ENCODE measurements around the gene EXOC3. TPM values are rescaled to one million over a fixed set of nuclear protein-coding genes. Genes with fewer than 3 reads are reported as not detected.

Gene EXOC3
- total and polyA plus RNA-seq, 2 of the 8 experiments (the other 6 are each of a cell fraction or from before 2014, with no cell fraction given) = 14.4 to 30.0 TPM

DNA sequence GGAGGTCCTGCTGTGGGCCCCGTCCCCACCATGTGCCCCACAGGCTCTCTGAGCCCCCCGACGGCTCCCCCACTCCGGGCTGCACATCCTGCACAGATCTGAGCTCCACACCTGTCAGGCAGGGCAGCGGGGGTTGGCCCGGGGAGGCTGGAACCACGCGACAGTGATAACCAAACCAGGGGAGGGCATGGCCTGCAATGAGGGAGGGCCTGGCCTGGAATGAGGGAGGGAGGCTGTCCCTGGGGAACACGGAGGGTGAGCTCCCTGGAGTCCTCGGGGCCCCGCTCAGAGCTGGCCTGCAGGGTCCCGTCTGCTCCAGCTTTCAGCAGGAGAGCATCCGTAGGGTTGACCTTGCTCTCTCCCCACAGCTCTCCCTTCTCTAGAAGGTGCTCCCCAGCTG is 50.8 kb downstream of the EXOC3 start:
- Histone ChIP-seq H3K23ac (ENCODE audit: insufficient read length) (no peak overlapping the region), H3K9me3 (ENCODE audit: insufficient read depth in 2 of 2, low read depth in 1 of 2, low read length in 1 of 2) (no peaks in the 10 kb centered on the region), H4K91ac (replicated peaks; ENCODE audit: insufficient read length, low read length) (no peak overlapping the region), H3K36me3 (ENCODE audit: control insufficient read depth in 2 of 4, insufficient read depth in 4 of 4, low read length in 3 of 4) (no peaks in the 10 kb centered on the region), H2BK120ac (replicated peaks; ENCODE audit: low read depth, low read length) (no peak overlapping the region), H3K79me1 (ENCODE audit: low read depth, low read length) (no peaks in the 10 kb centered on the region), H3K4me2 (ENCODE audit: insufficient read depth in 1 of 2, low read depth in 2 of 2, low read length in 2 of 2) (no peak overlapping the region), H2BK5ac (ENCODE audit: low read depth, low read length) (no peak overlapping the region), H4K20me1 (replicated peaks in 1 of 2; ENCODE audit: control insufficient read depth in 1 of 2, insufficient read depth in 2 of 2, low read length in 2 of 2) (no peaks in the 10 kb centered on the region), H3K27me3 (replicated peaks in 1 of 4; ENCODE audit: control insufficient read depth in 3 of 4, extremely low read depth in 1 of 4, insufficient read depth in 3 of 4, low read length in 3 of 4) (peaks cover 0 to 32% (median 25%) of the 10 kb centered on the region in 4 experiments; a peak in 6 of 7 replicates), H4K8ac (ENCODE audit: extremely low read depth, insufficient read depth, low read length) (no peak overlapping the region), H3K18ac (ENCODE audit: extremely low read depth, low read length) (no peak overlapping the region), H4K5ac (ENCODE audit: insufficient read length, low read depth, low read length) (no peak overlapping the region), H2AFZ (ENCODE audit: low read length) (no peak overlapping the region), H2BK20ac (ENCODE audit: low read length) (no peak overlapping the region), H3K23me2 (ENCODE audit: low read depth, low read length) (0 out of 2 replicates have a peak, but pooled peaks cover 1% of the 10 kb centered on the region), H2BK15ac (ENCODE audit: low read length) (peak overlapping the region; percentile 8; the same call in 1 of the 2 replicates), H3K4me1 (replicated peaks in 1 of 4; ENCODE audit: control insufficient read depth in 3 of 4, insufficient read depth in 4 of 4, low read length in 3 of 4) (peaks cover 0 to 22% (median 5%) of the 10 kb centered on the region in 4 experiments; a peak in 4 of 7 replicates), H2AK5ac (ENCODE audit: low read depth, low read length) (no peak overlapping the region), H3K27ac (ENCODE audit: low read depth, low read length) (no peak overlapping the region), H3K56ac (replicated peaks; ENCODE audit: insufficient read length, low read depth, low read length) (no peak overlapping the region), H2BK12ac (ENCODE audit: low read depth, low read length) (no peak overlapping the region), H3K79me2 (ENCODE audit: control insufficient read depth in 1 of 2, insufficient read depth in 2 of 2, low read length in 2 of 2) (no peaks in the 10 kb centered on the region), H3K4ac (replicated peaks; ENCODE audit: insufficient read length, low read depth, low read length) (no peak overlapping the region), H3K4me3 (ENCODE audit: extremely low read depth in 1 of 4, insufficient read depth in 2 of 4, low read depth in 3 of 4, low read length in 4 of 4) (no peak overlapping the region), H3K14ac (ENCODE audit: insufficient read length) (no peak overlapping the region), H3K9ac (replicated peaks in 1 of 4; ENCODE audit: extremely low read depth in 1 of 4, low read depth in 3 of 4, low read length in 3 of 4) (no peak overlapping the region)
- 77% methylated on average over 5 of the region's 13 CpGs; no CpG with 5 or more reads in 1 of the 2 experiments for WGBS, 2 experiments (ENCODE audit: extremely low coverage in 1 of 2, insufficient coverage in 1 of 2, insufficient read length in 1 of 2, insufficient replicate concordance in 2 of 2, low coverage in 1 of 2, low lambda C conversion rate in 2 of 2, missing lambda C conversion rate in 1 of 2)
- ChIA-PET POLR2A (ENCODE audit: partially characterized antibody) (interaction anchor here (0.9 to 1.9 kb wide), 2 partner anchors 8 to 18 kb away, joined by 3 to 6 read pairs; no protein-coding TSS in a partner anchor), CTCF (ENCODE audit: partially characterized antibody) (interaction anchor here (0.7 to 1.8 kb wide), 3 partner anchors 17 to 66 kb away, joined by 3 to 7 read pairs (median 3); no protein-coding TSS in a partner anchor)
- TF ChIP-seq CBX5 (IDR thresholded peaks at IDR 0.05; ENCODE audit: low read depth, low read length) (no peak), PHF8 (conservative IDR thresholded peaks at IDR 0.05; ENCODE audit: low read depth, low read length) (no peak), BCL11A (IDR thresholded peaks at IDR 0.05; ENCODE audit: low read depth in 2 of 2, low read length in 2 of 2) (no peak), RBBP5 (IDR thresholded peaks at IDR 0.05; ENCODE audit: borderline replicate concordance, low read depth, low read length) (no peak), NRF1 (IDR thresholded peaks at IDR 0.05; ENCODE audit: low read depth, low read length) (no peak), HDAC2 (IDR thresholded peaks at IDR 0.05; ENCODE audit: borderline replicate concordance in 1 of 2, low read depth in 2 of 2, low read length in 2 of 2) (no peak), JUND (IDR thresholded peaks at IDR 0.05; ENCODE audit: low read length) (no peak), ZNF274 (IDR thresholded peaks at IDR 0.05; ENCODE audit: borderline replicate concordance, extremely low read depth, low read length) (no peak), POLR2A (IDR thresholded peaks at IDR 0.05; ENCODE audit: control extremely low read depth in 1 of 2, low read depth in 2 of 2, low read length in 2 of 2) (no peak), FOSL1 (IDR thresholded peaks at IDR 0.05; ENCODE audit: insufficient read depth, low read depth, low read length) (no peak), SIN3A (conservative IDR thresholded peaks at IDR 0.05 in 1 of 2, IDR thresholded peaks at IDR 0.05 in 1 of 2; ENCODE audit: low read depth in 1 of 2, low read length in 2 of 2) (no peak), MAFK (IDR thresholded peaks at IDR 0.05; ENCODE audit: low read depth, low read length) (no peak), KDM5A (IDR thresholded peaks at IDR 0.05; ENCODE audit: low read length) (no peak)
- no peak for DNase-seq (ENCODE audit: low read depth in 1 of 2, low spot score in 2 of 2)
- no peak for FAIRE-seq
